Measurements from ENCODE around the gene DPM3.

The DPM3 gene

DNA sequence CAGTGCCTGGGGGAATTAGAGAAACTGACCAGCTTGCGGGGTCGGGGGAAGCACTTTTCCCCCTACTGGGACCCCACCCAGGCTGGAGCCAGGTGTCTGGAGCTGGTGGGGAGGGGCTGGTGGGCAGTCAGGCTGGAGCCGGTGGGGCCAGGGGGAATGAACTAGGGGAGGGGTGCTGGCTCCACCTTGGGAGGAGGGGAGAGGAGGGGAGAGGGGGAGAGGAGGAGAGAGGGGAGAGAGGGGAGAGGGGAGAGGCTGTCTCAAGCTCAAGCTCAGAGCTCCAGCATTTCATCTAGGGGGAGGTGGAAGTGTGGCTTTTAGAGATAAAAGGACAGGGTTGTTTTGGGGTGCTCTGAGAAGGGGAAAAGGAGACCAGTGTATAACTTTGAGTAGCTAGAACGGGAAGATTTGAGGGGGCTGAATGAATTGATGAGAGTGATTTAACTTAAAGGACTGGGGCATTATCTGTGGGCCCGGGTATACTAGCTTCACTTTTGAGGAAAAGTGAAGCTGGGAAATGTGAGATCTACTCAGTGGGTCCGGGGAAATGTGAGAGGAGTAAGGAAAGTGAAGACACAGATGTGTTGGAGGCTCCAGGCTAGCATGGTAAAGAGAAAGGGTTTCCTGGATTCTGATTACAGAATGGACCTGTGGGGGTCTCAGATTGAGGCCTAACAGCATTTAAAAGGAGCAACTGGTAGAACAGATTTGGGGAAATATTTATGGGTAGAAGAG is 9.9 kb downstream of the DPM3 start:
- TF ChIP-seq FOXP2 (optimal IDR thresholded peaks at IDR 0.05; ENCODE audit: borderline replicate concordance, extremely low read depth, extremely low read length, insufficient read depth): no peak
- no peak for TF ChIP-seq SIN3A (IDR thresholded peaks at IDR 0.05; ENCODE audit: borderline replicate concordance, insufficient read depth, low read length)
- TF ChIP-seq TAF1 (IDR thresholded peaks at IDR 0.05; ENCODE audit: borderline replicate concordance, insufficient read depth, low read length): no peak
- TF ChIP-seq, protein P1, sequence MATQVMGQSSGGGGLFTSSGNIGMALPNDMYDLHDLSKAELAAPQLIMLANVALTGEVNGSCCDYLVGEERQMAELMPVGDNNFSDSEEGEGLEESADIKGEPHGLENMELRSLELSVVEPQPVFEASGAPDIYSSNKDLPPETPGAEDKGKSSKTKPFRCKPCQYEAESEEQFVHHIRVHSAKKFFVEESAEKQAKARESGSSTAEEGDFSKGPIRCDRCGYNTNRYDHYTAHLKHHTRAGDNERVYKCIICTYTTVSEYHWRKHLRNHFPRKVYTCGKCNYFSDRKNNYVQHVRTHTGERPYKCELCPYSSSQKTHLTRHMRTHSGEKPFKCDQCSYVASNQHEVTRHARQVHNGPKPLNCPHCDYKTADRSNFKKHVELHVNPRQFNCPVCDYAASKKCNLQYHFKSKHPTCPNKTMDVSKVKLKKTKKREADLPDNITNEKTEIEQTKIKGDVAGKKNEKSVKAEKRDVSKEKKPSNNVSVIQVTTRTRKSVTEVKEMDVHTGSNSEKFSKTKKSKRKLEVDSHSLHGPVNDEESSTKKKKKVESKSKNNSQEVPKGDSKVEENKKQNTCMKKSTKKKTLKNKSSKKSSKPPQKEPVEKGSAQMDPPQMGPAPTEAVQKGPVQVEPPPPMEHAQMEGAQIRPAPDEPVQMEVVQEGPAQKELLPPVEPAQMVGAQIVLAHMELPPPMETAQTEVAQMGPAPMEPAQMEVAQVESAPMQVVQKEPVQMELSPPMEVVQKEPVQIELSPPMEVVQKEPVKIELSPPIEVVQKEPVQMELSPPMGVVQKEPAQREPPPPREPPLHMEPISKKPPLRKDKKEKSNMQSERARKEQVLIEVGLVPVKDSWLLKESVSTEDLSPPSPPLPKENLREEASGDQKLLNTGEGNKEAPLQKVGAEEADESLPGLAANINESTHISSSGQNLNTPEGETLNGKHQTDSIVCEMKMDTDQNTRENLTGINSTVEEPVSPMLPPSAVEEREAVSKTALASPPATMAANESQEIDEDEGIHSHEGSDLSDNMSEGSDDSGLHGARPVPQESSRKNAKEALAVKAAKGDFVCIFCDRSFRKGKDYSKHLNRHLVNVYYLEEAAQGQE (IDR thresholded peaks at IDR 0.05; ENCODE audit: insufficient read depth in 1 of 2, low read depth in 2 of 2, low read length in 2 of 2): no peak
- no peak for TF ChIP-seq POLR2AphosphoS5 (IDR thresholded peaks at IDR 0.05; ENCODE audit: low read depth, low read length)

DNA sequence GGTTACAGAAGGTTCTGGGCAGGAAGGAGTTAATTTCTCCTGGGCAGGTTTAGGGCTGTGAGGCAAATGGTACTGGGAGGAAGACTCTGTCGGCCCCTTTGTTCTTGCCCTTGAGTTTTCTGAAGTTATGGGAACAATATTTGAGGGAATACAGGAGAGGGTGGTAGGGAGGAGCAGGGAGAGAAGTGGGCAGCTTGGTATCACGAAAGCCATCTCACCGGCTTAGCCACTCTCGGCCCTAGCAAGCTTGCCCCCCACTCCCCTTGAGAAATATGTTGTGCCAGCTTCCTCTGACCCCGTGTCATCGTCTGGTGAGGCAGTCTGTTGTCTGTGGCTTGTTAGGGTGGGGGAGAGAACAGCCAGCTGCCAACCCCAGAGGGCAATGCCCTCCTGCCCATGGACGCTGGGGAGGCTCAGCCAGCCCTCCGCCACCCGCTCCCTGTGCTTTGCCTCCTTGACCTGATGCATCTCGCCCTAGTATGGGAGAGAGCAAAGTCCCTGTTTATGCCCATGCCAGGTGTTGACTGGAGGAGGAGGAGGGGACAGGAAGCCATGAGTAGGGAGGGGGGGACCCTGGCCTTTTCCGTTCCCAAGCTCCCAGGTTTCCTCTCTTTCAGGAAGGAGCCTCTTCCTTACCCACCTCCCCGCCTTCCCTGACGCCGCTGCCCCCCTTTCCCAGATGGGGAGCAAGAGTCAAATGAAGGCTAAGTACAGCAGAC is 11.4 kb downstream of the DPM3 start:
- TF ChIP-seq FOXP2 (optimal IDR thresholded peaks at IDR 0.05; ENCODE audit: borderline replicate concordance, extremely low read depth, extremely low read length, insufficient read depth): no peak
- 0 out of 2 replicates have a peak, but pooled peaks have one; percentile 44 for TF ChIP-seq SIN3A (IDR thresholded peaks at IDR 0.05; ENCODE audit: borderline replicate concordance, insufficient read depth, low read length)

DNA sequence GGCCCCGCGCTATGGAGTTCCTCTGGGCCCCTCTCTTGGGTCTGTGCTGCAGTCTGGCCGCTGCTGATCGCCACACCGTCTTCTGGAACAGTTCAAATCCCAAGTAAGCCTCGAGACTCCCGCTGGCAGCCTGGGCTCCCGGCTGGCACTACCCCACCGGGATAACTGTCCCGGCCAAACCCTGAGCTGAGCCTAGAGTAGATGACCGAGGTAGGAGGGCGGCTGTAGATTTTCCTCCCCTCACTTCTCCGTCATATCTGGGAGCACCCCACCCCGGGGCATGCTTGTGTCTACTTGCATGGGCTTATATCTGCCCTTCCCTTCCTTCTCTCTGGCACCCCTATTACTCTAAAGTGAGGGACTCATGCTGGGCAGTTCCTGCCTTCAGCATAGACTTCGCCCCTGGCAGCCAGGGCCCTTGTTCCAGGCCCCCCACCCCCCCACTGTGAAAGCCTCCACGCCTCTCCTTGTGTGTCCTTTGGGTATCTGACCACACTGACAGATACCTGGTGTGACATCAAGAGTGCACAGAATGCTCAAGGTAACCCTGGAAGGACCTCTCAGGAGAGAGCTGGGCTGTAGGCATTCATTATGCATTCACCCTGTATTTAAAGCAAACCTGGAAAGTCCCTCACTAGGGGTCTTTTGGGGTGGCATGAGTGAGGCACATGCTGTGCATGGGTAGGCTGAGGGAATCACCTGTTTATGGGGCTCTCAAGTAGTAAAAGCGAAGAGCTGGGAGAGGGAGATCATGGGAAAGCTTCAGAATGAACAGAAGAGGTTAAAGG is 12.2 kb downstream of the DPM3 start:
- TF ChIP-seq, protein P1 (IDR thresholded peaks at IDR 0.05; ENCODE audit: insufficient read depth in 1 of 2, low read depth in 2 of 2, low read length in 2 of 2): no peak
- TF ChIP-seq POLR2AphosphoS5 (IDR thresholded peaks at IDR 0.05; ENCODE audit: low read depth, low read length) (no peak), TAF1 (IDR thresholded peaks at IDR 0.05; ENCODE audit: borderline replicate concordance, insufficient read depth, low read length) (no peak), FOXP2 (optimal IDR thresholded peaks at IDR 0.05; ENCODE audit: borderline replicate concordance, extremely low read depth, extremely low read length, insufficient read depth) (no peak), SIN3A (IDR thresholded peaks at IDR 0.05; ENCODE audit: borderline replicate concordance, insufficient read depth, low read length) (no peak)

DNA sequence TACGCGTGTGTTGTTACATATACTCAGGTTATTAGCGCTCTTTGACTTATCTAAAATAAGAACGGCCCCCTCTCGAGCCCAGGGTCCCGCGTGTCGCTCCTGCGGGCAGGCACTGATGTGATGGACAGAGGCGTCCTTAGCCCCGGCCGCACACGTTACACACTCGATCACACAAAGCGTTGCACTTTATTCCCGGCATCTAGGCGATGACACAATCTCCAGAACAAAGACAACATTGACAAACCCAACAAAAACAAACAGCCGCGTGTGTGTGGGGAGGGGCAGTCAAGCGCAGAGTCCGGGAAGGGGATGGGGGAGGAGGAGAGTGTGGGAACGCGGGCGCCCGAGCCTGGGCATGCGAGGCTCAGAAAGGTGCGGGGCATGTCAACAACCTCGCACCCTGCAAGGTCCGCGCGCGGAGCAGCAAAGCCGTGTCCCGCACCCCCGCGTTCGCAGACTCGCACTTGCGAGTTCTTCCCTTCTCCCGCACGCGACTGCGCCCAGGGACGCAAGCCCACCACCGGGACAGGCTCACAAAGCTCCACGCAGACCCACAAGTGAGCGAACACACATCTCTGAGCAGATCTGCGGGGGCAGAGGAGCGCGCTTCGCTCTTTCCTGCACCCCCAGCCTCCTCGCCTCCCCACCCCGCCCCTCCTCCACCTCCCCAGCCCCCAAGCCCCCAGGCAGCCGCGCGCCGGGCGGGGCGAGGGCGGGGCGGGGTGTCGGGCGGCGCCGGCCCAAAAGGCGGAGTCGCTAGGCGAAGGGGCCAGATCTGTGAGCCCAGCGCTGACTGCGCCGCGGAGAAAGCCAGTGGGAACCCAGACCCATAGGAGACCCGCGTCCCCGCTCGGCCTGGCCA is 13.0 kb downstream of the DPM3 start, which contains the start of gene EFNA1:
Gene EFNA1 (plus strand): TSS at position 772 of the 862 bp plus-strand sequence. CDS start 102 bp downstream, outside the sequence.
- no peak for TF ChIP-seq FOXP2 (optimal IDR thresholded peaks at IDR 0.05; ENCODE audit: borderline replicate concordance, extremely low read depth, extremely low read length, insufficient read depth)
- peak; percentile 78 for TF ChIP-seq POLR2AphosphoS5 (IDR thresholded peaks at IDR 0.05; ENCODE audit: low read depth, low read length)
- TF ChIP-seq TAF1 (IDR thresholded peaks at IDR 0.05; ENCODE audit: borderline replicate concordance, insufficient read depth, low read length): peak; percentile 41; the same call in 1 of the 2 replicates
- TF ChIP-seq, protein P1 (IDR thresholded peaks at IDR 0.05; ENCODE audit: insufficient read depth in 1 of 2, low read depth in 2 of 2, low read length in 2 of 2): peak in 1 of 2 experiments; percentile 54; a peak in 2 of 4 replicates
- TF ChIP-seq SIN3A (IDR thresholded peaks at IDR 0.05; ENCODE audit: borderline replicate concordance, insufficient read depth, low read length): peak; percentile 96; the same call in 1 of the 2 replicates

Measured in PFSK-1 (cell line).